ENCODE results near the gene KRT10.

- TF ChIP-seq, protein P1, sequence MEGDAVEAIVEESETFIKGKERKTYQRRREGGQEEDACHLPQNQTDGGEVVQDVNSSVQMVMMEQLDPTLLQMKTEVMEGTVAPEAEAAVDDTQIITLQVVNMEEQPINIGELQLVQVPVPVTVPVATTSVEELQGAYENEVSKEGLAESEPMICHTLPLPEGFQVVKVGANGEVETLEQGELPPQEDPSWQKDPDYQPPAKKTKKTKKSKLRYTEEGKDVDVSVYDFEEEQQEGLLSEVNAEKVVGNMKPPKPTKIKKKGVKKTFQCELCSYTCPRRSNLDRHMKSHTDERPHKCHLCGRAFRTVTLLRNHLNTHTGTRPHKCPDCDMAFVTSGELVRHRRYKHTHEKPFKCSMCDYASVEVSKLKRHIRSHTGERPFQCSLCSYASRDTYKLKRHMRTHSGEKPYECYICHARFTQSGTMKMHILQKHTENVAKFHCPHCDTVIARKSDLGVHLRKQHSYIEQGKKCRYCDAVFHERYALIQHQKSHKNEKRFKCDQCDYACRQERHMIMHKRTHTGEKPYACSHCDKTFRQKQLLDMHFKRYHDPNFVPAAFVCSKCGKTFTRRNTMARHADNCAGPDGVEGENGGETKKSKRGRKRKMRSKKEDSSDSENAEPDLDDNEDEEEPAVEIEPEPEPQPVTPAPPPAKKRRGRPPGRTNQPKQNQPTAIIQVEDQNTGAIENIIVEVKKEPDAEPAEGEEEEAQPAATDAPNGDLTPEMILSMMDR (optimal IDR thresholded peaks at IDR 0.05 in 1 of 3, IDR thresholded peaks at IDR 0.05 in 1 of 3, conservative IDR thresholded peaks at IDR 0.05 in 1 of 3; ENCODE audit: extremely low read depth in 1 of 3, insufficient read depth in 2 of 3, low read length in 3 of 3): no peak
- no peak for TF ChIP-seq EZH2 (IDR thresholded peaks at IDR 0.05; ENCODE audit: low read length)
Measured at GRCh38 chr17:40846515-40847144, 24.2 kb upstream of the KRT10 start.

All from keratinocyte (primary cell).